ENCODE measurements around the gene LEUTX.

DNA sequence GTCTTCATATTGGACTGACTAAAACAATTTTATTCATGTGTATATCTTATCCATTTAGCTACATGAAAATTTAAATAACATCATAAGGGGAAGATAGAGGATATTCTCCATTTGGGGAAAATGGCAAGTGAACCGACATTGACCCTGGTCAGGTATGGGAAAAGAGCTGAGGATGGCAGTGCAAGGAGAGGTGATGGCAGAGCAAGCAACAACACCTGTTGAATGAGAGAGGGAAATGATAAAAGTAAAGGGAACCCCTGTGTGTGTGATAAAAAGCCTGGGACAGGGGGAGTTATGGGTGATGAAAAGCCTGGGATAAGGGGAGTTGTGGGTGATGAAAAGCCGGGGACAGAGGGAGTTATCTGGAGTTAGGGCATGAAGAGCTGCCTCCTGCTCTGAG, 44.8 kb upstream of the LEUTX start:
- no peak for TF ChIP-seq POLR2AphosphoS5 (IDR thresholded peaks at IDR 0.05)
- no peak for TF ChIP-seq CTCF (IDR thresholded peaks at IDR 0.05)
- no peak for TF ChIP-seq POLR2A (IDR thresholded peaks at IDR 0.05)
